ENCODE measurements around the gene RTCA.

DNA sequence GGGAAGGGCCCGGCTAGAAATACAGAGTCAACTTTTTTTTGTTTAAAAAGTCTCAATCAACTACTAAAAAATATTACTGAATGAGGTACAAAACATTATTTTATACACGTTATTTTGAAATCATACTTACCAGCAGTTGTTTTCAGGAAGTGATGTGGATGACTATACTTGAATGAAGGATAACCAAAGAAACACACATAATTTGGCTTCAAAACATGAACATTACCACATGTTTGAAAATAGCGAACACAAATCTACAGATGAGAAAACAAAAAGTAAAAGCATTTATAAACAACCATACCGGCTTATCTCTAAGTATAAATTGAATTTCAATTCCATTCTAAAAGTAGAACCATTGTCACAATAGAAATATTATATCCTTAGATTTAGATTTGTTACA is 25.4 kb upstream of the RTCA start:
- TF ChIP-seq, protein P1, sequence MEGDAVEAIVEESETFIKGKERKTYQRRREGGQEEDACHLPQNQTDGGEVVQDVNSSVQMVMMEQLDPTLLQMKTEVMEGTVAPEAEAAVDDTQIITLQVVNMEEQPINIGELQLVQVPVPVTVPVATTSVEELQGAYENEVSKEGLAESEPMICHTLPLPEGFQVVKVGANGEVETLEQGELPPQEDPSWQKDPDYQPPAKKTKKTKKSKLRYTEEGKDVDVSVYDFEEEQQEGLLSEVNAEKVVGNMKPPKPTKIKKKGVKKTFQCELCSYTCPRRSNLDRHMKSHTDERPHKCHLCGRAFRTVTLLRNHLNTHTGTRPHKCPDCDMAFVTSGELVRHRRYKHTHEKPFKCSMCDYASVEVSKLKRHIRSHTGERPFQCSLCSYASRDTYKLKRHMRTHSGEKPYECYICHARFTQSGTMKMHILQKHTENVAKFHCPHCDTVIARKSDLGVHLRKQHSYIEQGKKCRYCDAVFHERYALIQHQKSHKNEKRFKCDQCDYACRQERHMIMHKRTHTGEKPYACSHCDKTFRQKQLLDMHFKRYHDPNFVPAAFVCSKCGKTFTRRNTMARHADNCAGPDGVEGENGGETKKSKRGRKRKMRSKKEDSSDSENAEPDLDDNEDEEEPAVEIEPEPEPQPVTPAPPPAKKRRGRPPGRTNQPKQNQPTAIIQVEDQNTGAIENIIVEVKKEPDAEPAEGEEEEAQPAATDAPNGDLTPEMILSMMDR (IDR thresholded peaks at IDR 0.05; ENCODE audit: low read length) = no peak
- TF ChIP-seq EZH2 (IDR thresholded peaks at IDR 0.05; ENCODE audit: borderline replicate concordance, low read length) = no peak
